GM13976 (cell line): ENCODE data around the gene HTR3D.
"Not testable (repeated sequence)": the region's sequence is repeated elsewhere in the genome, so short reads cannot be mapped to it uniquely, and the experiment has no call there.

Source experiments
- DNase-seq: peaks from one replicate; pipeline ENCODE4 v3.0.0; 2012; ENCODE audit warnings: low spot score
- CTCF ChIP-seq: IDR thresholded peaks from 2 replicates; pipeline ENCODE4 v1.5.1; 2012; ENCODE audit warnings: borderline replicate concordance, mild to moderate bottlenecking; ENCODE audit not compliant: insufficient read depth; ENCODE audit errors: extremely low read depth, missing control alignments, control extremely low read depth
- in situ Hi-C: fragments of 300-500 bp; cut with MboI; formaldehyde crosslinking; loops from one replicate; pipeline ENCODE4 v1.12.0; 2022; ENCODE audit warnings: low sequenced_read_pairs, mixed read lengths, inconsistent platforms; ENCODE audit not compliant: unreplicated experiment

Gene HTR3D

GRCh38 chr3:183991403-183991802 lies 40.1 kb upstream of the HTR3D start:
- DNase-seq = no peak
- no peak for TF ChIP-seq CTCF
- in situ Hi-C loops = no loop called here

GRCh38 chr3:184001761-184002160 lies 29.8 kb upstream of the HTR3D start:
- in situ Hi-C loops = no loop called here
- TF ChIP-seq CTCF = no peak
- no peak for DNase-seq

- in situ Hi-C loops = no loop called here
- DNase-seq = no peak
- no peak for TF ChIP-seq CTCF
Measured at GRCh38 chr3:184002469-184002868, 29.1 kb upstream of the HTR3D start.

- no peak for TF ChIP-seq CTCF
- DNase-seq = no peak
Measured at GRCh38 chr3:184003187-184003967, 28.2 kb upstream of the HTR3D start.

GRCh38 chr3:184004476-184004875 lies 27.1 kb upstream of the HTR3D start:
- no peak for DNase-seq
- no peak for TF ChIP-seq CTCF
- in situ Hi-C loops = no loop called here

More at GRCh38 chr3:184003187-184003967, 28.2 kb upstream of the HTR3D start:
- in situ Hi-C loops = no loop called here

GRCh38 chr3:184005941-184006507 lies 25.5 kb upstream of the HTR3D start:
- TF ChIP-seq CTCF = no peak
- peak; percentile 34 for DNase-seq
- in situ Hi-C loops = no loop called here

- not testable (repeated sequence) for DNase-seq
Measured at GRCh38 chr3:184007143-184007813, 24.3 kb upstream of the HTR3D start.

More at GRCh38 chr3:184007143-184007813, 24.3 kb upstream of the HTR3D start:
- in situ Hi-C loops = not testable (repeated sequence)
